ENCODE results near the gene PRM3.

- TF ChIP-seq CTCF (IDR thresholded peaks at IDR 0.05) = no peak
- no peak for TF ChIP-seq POLR2A (IDR thresholded peaks at IDR 0.05)
- TF ChIP-seq EP300 (IDR thresholded peaks at IDR 0.05) = no peak
Observed at GRCh38 chr16:11245988-11246387, 27.4 kb downstream of the PRM3 start.

Data from ovary (tissue), 3 donors.